HG03175 (cell line): ENCODE measurements around the gene RAET1G.
"Not testable (repeated sequence)": the region's sequence is repeated elsewhere in the genome, so short reads cannot be mapped to it uniquely, and the experiment has no call there.

Experiments used
- ATAC-seq: cut with Tn5 transposase; IDR thresholded peaks from one replicate; pipeline ENCODE4 v1.9.1; 2021; ENCODE audit warnings: mild to moderate bottlenecking, moderate library complexity; ENCODE audit not compliant: unreplicated experiment

RAET1G gene

DNA sequence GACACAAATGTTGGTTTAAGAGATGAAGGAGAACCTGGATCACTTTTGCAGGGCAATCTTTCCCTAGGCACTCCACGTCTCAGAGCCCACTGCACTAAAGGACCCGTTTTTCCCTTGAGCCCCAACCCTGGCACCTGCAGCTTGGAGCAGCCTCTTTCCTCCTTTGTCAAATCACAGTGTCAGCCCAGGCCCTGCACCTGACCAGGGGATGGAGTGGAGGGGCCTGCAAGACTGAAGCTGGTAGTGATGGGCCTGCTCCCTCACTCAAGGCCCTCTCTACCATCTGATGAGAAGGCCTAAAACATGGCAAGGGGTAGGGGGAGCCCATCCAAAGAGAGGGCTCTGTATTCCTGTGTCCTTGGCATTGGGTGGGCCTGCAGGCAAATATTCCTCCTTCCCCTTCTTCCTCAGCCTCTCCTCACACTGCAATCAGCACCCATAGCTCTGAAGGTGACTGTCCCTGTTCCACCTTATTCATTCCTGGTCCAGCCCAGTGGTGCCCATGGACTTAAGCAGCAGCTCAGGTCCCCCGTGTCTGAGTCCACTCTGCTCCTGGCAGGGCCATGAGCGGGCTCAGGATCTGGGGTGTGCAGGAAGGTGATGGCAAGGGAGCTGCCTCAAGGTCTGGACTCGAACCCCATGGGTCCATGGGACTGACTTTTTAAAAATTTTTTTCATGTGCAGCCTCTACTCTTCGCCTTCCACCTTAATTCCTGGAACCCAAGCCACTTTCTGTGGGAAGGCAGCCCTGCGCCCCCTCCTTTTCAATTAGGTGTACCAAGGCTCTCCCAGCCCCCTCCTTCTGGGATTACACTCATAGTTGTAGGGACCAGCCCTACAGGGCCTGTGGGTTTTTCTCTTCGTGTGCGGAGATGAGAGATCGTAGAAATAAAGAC, 6.7 kb downstream of the RAET1G start:
- ATAC-seq = no peak

GRCh38 chr6:149913540-149914240, 9.2 kb downstream of the RAET1G start:
- ATAC-seq = no peak

DNA sequence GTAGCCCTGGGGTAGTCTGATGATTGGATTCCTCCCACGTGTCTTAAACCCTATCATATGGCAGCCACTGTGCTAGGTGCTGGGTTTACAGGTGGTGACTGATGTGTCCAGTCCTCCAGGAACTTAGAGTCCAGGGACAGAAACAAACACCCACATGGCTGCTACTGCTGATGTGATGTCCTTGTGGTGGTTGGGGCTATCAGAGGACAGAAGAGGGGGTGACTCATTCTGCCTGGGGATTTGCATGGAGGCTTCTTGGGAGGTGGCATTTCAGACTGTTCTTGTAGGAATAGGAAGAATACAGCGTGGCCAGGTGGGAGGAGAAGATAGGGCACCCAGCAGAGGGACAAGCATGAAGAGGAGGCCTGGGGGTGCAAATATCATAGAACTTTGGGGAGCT, 9.8 kb downstream of the RAET1G start:
- no peak for ATAC-seq

DNA sequence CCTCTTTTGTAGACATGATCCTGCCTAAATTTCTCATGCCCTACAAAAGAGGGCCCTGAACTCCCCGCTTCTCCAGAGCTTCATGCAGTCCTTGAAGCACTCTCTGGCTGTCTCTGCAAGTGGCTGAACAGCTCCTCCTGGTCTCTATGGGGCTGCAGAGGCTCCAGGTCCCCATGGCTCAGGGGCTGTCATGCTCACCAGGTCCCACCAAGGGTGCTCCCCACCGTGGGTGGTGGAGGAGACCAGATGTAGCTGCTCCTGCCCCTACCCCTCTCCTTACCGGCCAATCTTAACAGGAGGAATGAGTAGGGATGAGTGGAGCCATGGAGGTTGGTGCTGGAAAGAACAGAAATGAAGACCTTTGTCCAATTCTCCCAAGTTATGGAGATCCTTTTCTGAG, 10.2 kb downstream of the RAET1G start:
- not testable (repeated sequence) for ATAC-seq

GRCh38 chr6:149910721-149911151, 12.2 kb downstream of the RAET1G start:
- no peak for ATAC-seq

DNA sequence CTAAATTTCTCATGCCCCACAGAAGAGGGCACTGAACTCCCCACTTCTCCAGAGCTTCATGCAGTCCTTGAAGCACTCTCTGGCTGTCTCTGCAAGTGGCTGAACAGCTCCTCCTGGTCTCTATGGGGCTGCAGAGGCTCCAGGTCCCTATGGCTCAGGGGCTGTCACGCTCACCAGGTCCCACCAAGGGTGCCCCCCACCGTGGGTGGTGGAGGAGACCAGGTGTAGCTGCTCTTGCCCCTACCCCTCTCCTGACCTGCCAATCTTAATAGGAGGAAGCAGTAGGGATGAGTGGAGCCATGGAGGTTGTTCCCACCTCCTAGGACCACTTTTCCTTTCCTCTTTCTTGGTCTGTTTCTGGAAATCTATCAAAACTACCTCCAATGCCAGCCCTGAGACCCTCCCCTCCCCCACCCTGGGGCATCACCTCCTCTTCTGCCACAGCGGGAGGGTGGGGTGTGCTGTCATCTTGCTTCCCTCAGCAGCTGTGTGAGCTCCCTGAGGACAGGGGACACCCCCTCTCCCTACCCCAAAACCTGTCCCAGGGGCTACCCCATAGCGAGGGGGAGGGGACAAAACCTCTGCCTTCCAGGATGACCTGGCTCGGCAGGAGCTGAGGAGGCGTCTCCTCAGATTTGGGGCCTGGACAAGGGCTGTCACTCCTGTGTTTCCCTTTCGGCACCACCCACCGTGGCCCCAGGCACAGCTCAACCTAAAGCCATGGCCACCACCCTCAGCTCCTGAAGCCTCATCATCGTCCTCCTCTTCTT, 13.0 kb downstream of the RAET1G start:
- no peak for ATAC-seq

GRCh38 chr6:149908480-149908879, 14.4 kb downstream of the RAET1G start:
- ATAC-seq = not testable (repeated sequence)

GRCh38 chr6:149907317-149907716, 15.6 kb downstream of the RAET1G start:
- ATAC-seq = no peak

GRCh38 chr6:149906405-149906804, 16.5 kb downstream of the RAET1G start:
- ATAC-seq = no peak

DNA sequence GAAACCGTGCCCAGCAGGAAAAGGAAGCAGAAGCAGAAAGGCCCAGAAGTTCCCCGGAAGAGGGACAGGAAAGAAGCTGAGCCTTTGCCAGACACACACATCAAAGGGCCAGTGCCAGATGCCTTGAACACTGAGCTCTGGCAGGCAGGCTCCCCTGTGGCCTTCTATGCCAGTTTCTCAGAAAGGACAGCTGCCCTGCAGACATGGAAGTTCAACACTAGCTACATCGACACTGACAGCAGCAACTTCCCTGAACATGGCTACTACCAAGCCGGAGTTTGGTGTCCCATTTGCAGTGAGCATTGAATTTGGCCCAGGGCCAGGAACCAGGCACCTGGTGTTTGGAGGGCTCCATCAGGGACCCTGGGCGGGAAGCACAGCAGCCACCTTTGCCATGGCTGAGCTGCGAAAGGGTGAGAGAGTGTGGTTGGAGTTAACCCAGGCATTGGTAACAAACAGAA, 17.0 kb downstream of the RAET1G start:
- no peak for ATAC-seq

- ATAC-seq = no peak
These were observed 17.5 kb downstream of the RAET1G start for GRCh38 chr6:149905371-149905910.

- no peak for ATAC-seq
These were observed 18.1 kb downstream of the RAET1G start for GRCh38 chr6:149904661-149905370.

- no peak for ATAC-seq
These were observed 18.8 kb downstream of the RAET1G start for GRCh38 chr6:149903938-149904611.

GRCh38 chr6:149901444-149902140, 21.3 kb downstream of the RAET1G start:
- ATAC-seq = no peak

- ATAC-seq = no peak
These were observed 22.1 kb downstream of the RAET1G start for GRCh38 chr6:149900620-149901443.

- ATAC-seq = no peak
These were observed 22.8 kb downstream of the RAET1G start for GRCh38 chr6:149899926-149900619.

DNA sequence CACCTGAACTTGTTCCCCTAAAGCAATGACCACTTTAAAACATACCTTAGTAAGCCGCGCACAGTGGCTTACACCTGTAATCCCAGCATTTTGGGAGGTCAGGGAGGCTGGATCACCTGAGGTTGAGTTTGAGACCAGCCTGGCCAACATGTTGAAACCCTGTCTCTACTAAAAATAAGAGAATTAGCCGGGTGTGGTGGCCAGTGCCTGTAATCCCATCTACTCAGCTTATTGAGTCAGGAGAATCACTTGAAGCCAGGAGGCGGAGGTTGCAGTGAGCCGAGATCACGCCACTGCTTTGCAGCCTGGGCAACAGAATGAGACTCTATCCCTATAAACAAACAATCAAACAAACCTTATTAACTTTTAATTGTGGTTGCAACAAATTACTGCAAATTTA, 23.4 kb downstream of the RAET1G start:
- ATAC-seq = no peak

DNA sequence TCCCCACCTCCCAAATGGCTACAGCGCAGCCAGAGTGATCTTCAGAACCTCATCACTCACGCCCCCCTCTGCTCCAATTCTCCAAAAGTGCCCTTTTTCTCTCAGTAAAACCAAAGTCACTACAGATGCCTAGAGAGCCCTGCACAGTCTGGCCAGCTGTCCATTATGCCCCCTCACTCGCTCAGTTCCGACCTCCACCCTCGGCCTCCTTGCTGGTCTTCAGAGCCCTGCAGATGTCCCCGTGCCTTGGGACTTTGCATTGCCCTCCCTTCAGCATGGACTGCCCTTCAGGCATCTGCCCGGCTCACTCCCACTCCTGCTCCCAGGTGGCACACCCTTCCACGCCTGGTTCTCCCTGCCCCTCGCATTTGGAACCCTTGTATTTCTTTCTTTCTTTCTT, 24.0 kb downstream of the RAET1G start:
- ATAC-seq = no peak
